GM18519 (cell line): ENCODE results near the gene PLK1.
A peak's percentile ranks its signal among the peaks of the same experiment; 100 is the strongest.
"Not testable (repeated sequence)": the region's sequence is repeated elsewhere in the genome, so short reads cannot be mapped to it uniquely, and the experiment has no call there.

Experiments used
- ATAC-seq: cut with Tn5 transposase; IDR thresholded peaks from one replicate; pipeline ENCODE4 v1.9.1; 2021; ENCODE audit warnings: mild to moderate bottlenecking, moderate library complexity; ENCODE audit not compliant: unreplicated experiment, low FRiP score

Gene PLK1

DNA sequence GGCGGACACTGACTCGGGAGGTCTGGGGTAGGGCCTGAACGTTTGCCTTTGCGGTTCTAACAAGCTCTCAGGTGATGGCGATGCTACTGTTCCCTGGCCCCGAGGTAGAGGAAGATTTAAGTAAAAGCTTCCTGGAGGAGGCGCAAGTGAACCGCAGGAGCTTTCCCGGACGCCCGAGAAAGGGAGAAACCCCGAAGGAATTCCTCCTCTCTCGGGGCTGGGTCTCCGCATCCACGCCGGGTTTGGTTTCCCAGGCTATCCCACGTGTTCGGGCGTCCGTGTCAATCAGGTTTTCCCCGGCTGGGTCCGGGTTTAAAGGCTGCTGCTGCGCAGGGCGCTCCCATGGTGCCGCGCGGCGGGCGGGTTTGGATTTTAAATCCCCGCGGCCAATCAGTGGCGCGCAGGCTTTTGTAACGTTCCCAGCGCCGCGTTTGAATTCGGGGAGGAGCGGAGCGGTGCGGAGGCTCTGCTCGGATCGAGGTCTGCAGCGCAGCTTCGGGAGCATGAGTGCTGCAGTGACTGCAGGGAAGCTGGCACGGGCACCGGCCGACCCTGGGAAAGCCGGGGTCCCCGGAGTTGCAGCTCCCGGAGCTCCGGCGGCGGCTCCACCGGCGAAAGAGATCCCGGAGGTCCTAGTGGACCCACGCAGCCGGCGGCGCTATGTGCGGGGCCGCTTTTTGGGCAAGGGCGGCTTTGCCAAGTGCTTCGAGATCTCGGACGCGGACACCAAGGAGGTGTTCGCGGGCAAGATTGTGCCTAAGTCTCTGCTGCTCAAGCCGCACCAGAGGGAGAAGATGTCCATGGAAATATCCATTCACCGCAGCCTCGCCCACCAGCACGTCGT lies at the start of gene PLK1:
PLK1 (plus strand) TSS at position 460 of the 844 bp plus-strand sequence; CDS start at position 504, 44 bp downstream.
- ATAC-seq = peak; percentile 55

DNA sequence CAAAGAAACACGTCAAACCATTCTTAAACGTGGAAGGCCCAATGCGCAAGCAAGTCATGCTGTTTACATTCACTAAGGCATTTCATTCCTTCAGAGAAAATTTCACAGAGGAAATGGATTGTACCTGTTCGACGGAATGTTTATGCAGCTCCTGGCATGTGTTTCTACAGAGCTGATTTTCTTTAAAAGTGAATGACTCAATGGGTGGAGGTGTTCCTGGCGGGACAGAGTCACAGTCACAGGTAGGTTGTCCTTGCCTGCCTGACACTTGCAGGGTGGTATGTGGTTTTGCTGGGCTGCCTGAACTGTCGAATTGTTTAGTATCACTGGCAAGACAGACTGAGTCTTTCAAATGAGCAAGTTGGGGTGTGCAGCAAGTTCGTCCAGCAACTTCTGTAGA lies 49.2 kb upstream of the PLK1 start:
- no peak for ATAC-seq

DNA sequence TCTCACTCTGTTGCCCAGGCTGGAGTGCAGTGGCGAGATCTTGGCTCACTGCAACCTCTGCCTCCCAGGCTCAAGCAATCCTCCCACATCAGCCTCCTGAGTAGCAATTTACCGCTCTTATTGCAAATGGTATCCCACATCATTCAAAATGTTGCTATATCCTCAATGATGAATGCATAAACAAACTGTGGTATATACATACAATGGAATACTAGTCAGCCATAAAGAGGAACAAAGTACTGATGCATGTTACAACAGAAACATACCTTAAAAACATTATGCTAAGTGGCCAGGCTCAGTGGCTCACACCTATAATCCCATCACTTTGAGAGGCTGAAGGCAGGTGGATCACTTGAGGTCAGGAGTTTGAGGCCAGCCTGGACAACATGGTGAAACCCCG lies 46.8 kb upstream of the PLK1 start:
- ATAC-seq = not testable (repeated sequence)

DNA sequence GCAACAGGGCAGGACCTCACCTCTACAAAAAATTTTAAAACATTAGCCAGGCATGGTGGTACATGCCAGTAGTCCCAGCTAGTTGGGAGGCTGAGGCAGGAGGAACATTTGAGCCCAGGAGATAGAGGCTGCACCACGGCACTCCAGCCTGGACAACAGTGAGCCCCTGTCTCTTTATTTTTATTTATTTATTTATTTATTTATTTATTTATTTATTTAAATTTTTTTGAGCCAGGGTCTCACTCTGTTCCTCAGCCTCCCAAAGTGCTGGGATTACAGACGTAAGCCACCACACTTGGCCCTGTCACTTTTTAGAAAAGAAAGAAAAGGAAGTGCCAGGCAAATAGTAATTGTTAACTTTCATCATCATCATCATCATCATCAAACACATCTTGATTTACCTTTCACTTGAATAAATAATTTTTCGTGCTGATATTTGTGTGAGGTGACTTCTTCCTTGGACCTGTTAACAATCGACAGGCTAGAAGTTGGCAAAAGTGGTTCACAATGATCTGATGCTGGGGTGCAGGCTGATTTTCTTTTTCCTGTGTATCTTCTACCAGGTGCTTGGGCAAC lies 44.1 kb upstream of the PLK1 start:
- ATAC-seq = no peak

DNA sequence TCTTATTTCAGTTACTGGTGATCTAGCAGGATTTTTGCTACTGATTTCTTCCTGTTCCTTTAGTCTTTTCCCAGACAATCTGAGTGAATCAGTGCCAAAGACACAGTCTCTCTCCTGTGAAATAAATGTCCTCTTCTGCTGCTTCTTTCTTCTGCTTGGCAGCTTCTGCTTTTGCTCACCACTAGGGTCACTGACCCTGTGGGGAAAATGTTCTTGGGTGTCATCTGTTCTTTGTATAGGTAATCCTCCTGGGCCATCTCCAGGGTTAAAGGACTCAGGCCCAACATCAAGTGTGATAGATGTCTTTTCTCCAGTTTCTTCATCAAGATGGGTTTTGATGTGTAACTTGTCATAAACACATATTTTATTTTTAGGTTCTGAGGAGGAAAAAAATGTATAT lies 42.7 kb upstream of the PLK1 start:
- no peak for ATAC-seq

DNA sequence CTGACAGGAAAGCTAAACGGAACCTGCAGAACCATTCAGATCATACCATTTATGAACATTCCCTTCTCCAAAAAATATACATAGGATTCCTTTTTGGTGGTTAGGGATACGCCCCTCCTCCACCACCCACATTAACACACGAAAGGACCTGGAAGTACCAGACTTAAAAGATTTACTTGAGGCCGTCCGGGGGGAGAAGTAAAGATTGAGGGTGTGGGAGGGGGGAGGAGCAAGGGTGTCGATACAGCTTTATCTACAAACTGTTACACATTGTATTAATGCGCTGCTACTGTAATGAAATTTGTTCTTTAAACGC lies 38.1 kb upstream of the PLK1 start:
- no peak for ATAC-seq

DNA sequence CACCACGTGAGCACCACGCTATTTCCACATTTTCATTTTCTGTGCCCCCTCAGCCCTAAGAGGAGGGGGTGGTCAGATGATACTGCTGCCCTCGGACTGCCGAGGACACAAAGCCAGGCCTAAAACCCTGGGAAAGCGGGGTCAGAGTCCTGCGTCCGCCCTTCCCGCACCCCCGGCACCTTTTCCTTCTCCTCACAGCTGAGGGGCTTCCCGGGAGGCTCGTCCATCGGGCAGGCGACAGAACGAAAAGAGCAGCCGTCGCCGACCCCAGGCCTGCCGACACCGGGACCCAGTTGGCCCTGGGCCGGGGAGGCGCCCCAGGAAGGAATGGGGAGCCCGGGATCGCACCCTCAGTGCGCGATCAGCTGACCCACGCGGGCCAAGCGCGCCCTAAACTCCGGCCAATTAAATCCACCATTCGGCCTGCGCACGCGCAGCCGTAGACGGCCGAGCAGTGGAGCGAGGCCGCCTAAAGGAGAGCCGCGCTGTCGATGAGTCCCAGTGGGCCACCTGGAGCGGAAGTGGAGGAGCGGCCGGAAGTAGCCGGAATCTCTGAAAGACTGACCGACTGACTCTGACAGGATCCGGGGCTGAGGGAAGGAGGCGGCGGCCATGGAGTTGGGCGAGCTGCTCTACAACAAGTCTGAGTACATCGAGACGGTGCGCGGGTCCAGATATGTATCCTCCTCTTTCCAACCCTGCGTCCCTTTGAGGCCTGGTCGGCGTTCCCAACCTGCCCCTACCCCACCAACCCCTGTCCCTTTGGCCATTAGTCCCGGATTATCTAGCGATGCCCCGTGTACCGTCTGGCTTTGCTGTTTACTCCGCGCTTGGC lies 37.5 kb upstream of the PLK1 start, which contains the start of the genes DCTN5 and PALB2:
DCTN5 (plus strand) TSS at position 536 of the 835 bp plus-strand sequence; CDS start at position 613, 77 bp downstream.
PALB2 (minus strand) TSS at position 380 of the 835 bp plus-strand sequence; CDS start at position 227, 153 bp downstream.
- peak; percentile 93 for ATAC-seq

DNA sequence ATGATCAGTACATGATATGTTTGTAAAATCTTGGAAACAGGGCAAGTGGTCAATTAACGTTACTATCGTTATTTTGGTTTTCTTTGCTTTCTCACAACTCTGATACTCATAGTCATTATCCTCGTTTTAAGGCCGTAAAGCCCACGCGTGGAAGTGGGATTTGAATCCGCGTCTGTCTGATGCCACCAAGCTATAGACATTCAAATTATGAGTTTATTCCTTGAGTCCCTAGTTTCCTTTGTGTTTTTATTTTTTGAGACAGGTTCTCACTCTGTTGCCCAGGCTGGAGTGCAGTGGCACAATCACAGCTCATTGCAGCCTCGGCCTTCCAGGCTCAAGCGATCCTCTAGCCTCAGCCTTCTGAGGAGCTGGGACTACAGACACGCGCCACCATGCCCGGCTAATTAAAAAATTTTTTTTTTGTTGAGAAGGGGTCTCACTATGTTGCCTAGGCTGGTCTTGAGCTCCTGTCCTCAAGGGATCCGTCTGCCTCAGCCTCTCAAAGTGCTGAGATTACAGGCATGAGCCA lies 36.4 kb upstream of the PLK1 start:
- no peak for ATAC-seq

DNA sequence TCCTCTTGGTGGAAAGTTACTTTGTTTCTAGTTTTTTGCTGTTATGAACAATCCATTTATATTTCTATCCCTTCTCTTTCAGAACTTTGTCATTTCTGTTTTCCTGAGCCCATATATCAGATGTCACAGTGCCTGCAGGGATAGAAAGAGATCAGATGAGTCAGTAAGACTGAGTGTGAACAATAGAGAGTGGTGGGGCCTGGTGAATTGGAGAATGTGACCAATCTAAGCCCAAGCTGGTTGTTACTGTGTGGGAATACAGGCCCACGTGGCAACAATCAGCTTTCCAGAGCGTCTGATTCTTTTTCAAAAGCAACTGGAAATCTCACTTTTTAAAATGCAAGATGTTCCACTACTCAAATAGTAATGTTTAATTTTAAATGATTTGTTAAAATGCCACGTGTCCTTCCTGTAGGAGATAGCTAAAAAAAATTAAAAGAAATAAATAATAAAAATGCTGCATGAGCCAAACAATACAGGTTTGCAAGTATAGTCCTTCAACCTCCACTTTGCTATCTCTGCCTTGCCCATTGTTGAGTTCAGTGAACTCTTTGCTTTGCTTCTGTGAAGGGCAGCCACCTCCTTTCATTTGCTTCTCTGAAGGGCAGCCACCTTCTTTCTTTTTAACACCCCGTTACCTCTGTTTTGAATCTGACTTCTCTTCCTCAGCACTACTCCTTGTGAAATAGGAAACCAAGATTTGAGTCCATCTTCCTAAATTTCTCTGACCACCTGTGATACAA lies 27.8 kb upstream of the PLK1 start:
- ATAC-seq = no peak

DNA sequence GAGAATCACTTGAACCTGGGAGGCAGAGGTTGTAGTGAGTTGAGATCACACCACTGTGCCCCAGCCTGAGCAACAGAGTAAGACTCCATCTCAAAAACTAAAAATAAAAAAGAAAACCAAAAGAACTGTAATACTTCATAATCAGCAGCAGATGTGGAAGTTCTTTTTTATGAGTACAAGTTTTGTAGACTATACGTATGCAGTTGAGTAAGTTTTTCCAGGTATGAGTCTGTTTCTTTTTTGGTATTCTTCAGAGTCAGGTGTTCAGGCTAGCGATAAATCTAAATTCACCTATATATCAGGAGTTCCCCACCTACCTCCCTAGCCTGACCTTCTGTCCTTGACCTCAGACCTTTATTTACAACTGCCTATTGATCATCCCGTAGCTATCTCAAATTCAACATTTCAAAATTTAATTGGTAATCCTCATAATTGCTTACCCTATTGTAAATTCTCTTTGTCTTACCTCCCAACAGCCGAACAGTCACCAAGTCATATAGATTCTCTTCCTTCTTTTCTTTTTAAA lies 26.7 kb upstream of the PLK1 start:
- peak; percentile 47 for ATAC-seq

DNA sequence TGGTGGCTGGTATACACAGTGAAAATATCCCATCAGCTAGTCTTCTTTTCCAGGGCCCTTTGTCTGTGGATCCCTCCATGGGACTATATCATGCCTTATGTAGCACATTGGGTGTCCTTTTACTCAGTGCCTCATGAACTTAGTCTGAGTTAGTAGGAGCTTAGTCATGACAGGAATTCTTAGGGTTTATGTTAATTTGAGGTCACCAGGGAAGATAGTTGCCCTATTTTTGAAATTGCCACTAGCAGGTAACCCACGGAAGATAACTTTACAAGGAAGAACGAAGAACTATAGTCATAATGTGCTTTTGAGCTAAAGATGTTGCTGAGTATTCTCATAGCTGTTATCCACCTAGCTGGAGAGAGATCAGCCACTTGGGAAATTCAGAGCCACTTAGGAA lies 14.8 kb upstream of the PLK1 start:
- no peak for ATAC-seq

DNA sequence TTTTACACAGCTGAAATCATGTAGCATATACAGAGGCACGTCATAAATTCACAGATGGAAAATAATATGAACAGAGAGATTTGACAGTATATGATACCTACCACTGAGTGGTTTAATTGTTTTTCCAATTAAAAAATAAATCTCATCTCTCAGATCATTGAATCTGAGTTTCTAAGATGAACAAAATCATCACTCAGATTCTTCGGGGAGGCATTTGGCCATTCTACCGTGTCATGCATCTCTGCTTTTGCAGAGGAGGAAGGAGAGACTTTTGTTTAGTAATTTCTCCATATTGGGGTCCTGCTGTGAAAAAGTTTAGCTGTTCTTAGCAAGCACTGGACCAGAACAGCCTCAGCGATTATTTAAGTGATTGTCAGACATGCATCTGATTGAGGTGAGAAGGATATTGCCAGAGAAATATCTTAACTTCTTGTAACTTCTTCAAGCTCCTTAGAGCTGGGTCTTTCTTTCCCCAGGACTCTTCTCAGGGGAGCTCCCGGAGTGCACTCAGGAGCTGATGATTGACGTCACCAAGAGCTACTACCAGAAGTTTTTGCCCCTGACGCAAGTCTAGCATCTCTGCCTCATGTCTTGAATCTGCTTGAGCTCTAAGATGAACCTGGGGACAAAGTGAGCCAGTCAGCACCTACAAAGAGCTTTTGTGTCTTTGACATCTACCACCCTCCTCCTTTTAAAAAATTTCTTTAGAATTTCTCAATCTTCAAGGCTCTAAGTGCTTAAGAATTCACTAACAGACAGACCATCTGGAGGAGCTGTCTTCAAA lies 11.9 kb upstream of the PLK1 start:
- no peak for ATAC-seq

DNA sequence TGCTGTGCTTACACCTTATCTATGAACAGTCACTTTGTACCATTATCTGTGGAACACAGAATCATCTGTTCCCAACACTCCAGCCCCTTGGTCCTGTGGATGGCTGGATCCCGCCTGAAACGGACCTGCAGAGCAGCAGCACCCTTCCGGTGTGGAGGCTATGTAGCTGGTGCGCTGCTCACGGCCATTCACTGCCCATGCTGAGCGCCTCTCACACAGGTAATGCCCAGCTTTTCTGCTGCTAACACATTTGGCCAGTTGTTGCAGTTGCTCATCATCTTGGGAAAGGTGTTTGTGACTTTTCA lies 11.4 kb upstream of the PLK1 start:
- ATAC-seq = no peak

DNA sequence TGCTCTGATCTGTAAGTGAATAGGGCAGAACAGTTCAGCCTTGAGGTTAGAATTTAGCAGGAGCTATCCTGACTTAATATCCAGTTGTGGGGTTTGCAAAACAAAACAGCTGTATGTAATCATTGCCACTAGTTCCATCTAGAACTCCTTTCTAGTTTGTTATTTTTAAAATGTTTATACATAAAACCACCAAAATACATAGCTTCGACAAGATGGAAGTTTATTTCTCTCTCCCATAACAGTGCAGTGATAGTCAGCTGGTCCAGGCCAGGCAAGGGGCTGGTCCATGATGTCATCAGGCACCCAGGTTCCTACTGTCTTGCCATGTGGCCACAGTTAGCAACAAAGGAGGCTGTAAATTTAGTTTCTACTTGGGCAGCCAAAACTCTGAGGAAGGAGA lies 10.5 kb upstream of the PLK1 start:
- ATAC-seq = no peak

DNA sequence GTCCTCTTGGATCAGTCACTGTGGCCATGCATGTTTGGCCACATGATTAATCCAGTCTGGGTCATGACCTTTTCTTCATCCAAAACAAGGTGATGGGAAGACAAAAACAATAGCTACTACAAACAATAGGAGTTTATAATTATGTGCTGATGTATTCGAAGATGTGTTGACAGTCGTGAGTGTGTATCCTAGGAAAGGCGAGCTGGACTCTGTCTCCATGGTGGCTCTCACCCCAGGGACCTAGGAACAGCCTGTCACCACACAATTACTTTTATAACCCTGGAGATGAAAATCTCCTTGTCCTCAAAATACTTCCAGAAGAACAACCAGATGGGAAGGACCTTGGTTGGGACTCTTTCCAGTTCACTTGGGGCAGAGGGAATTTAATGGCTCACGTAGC lies 9.8 kb upstream of the PLK1 start:
- no peak for ATAC-seq

DNA sequence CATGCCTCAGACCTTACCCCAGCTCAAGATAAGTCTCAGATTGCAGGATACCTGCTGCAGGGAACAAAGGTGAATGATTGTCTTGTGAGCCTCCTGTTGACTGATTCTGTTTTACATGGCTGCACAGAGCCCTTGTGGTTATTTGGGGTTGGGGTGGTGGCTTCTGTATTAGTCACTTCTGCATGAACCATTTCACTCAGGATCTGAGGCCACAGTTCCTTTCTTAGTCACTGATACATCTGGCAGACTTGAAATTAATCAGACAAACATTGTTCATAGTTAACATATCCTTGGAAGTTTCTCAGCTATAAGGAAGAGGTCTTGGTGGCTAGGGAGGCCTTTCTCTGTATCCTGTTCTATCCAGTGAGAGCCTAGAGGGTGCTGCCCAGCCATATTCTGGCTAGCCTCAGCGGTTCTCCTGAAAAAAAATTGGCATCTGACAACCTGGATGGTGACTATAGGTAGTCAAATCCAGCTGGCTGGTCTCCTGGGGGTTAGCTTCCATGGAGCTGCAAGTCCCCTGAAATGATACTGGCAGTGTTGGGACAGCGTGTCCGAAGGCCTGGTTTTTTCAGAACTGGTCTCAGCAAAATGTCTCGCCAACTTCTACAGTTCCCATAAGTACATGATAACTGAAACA lies 8.4 kb upstream of the PLK1 start:
- peak; percentile 78 for ATAC-seq

DNA sequence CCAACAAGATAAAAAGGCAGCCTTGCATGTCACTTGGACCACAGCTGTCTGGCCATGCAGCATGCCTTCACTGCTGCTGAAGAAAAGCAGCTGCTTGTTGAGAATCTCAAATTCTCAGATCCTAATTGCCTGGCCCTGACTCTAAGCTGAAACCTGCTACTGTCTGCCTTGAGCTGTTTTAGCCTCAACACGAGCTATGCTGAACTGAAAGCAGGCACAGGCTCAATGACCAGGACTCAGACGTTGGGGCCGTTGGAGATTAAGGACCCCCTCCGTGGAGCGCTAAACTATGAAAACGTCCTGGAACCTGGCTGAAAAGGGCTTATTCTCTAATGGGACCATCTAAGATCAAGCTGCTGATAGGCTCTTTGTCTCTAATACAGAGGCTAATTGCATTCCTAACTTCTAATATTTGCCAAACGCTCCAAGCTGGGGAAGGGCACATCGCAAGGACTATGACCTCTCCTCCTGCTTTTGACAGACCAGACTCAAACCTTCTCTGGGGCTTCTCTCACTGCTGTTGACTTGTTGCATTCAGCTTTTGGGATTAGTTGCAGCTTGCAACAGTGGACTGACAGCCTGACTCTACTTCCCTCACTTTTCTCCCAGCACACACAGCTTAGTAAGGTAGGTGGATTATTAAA lies 4.6 kb upstream of the PLK1 start:
- no peak for ATAC-seq

DNA sequence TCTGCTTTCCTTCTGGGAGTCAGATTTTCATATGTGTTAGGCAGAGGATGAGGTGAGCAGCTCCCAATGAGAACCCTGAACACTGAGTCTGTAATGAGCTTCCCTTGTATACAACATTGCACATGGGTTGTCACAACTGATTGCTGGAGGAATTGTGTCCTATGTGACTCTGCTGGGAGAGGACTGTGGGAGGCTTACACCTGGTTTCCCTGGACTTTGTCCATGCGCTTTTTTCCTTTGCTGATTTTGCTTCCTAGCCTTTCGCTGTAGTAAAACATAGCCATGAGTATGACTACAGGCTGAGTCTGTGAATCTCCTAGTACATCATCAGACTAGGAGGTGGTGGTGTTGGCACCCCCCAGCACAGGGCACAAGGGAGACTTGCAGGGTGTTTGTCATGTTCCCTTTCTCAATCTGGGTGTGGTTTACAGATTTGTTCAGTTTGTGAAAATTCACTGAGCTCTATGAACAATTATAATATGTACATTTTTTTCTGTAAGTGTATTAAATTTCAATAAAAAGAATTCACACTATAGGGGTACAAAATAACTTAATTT lies 1.7 kb upstream of the PLK1 start:
- ATAC-seq = no peak
